Activated naive CD4-positive, alpha-beta T cell treated with anti-CD3 and anti-CD28 coated beads, Interleukin-2, amount 10 ng/mL, durations not matched to agents 7 days and 5 days (primary cell): ENCODE data around the gene COX19.
"Not testable (repeated sequence)": the region's sequence is repeated elsewhere in the genome, so short reads cannot be mapped to it uniquely, and the experiment has no call there.

Experiments used
- CTCF ChIA-PET: fragments of 350-600 bp; sonication (Branson Sonifier 250); formaldehyde crosslinking; loops from one replicate; lab custom pipeline; 2021; ENCODE audit warnings: antibody characterized with exemption; lab: Charles Lee
- DNase-seq: peaks from one replicate; pipeline ENCODE4 v3.0.0-alpha.2; 2020
- H3K27ac Mint-ChIP-seq: one replicate; pipeline ENCODE4 v1.8.0; 2021; ENCODE audit warnings: mild to moderate bottlenecking, moderate library complexity, mixed read lengths
- H3K27me3 Mint-ChIP-seq: one replicate; pipeline ENCODE4 v1.8.0; 2021; ENCODE audit warnings: mild to moderate bottlenecking, mixed read lengths
- H3K36me3 Mint-ChIP-seq: one replicate; pipeline ENCODE4 v1.8.0; 2021; ENCODE audit warnings: mixed read lengths
- H3K4me1 Mint-ChIP-seq: one replicate; pipeline ENCODE4 v1.8.0; 2021; ENCODE audit warnings: mixed read lengths
- H3K4me3 Mint-ChIP-seq: one replicate; pipeline ENCODE4 v1.8.0; 2021; ENCODE audit warnings: mild to moderate bottlenecking, moderate library complexity, mixed read lengths
- H3K9me3 Mint-ChIP-seq: one replicate; pipeline ENCODE4 v1.8.0; 2021; ENCODE audit warnings: mixed read lengths

The COX19 gene

GRCh38 chr7:1015196-1016121 lies 40.1 kb upstream of the COX19 start:
- H3K27ac Mint-ChIP-seq = no peak overlapping the region
- H3K4me3 Mint-ChIP-seq = no peak overlapping the region
- H3K4me1 Mint-ChIP-seq = peaks cover 15% of the 10 kb centered on the region
- CTCF ChIA-PET = no interaction called here
- no peak for DNase-seq
- no peaks in the 10 kb centered on the region for H3K27me3 Mint-ChIP-seq
- H3K9me3 Mint-ChIP-seq = peaks cover 2% of the 10 kb centered on the region
- H3K36me3 Mint-ChIP-seq = peaks cover 8% of the 10 kb centered on the region

GRCh38 chr7:1014681-1015080 lies 39.3 kb upstream of the COX19 start:
- H3K4me1 Mint-ChIP-seq = peaks cover 15% of the 10 kb centered on the region
- H3K36me3 Mint-ChIP-seq = peaks cover 8% of the 10 kb centered on the region
- H3K27me3 Mint-ChIP-seq = no peaks in the 10 kb centered on the region
- H3K27ac Mint-ChIP-seq = no peak overlapping the region
- no peak overlapping the region for H3K4me3 Mint-ChIP-seq
- no peak for DNase-seq
- CTCF ChIA-PET = no interaction called here
- peaks cover 2% of the 10 kb centered on the region for H3K9me3 Mint-ChIP-seq

DNA sequence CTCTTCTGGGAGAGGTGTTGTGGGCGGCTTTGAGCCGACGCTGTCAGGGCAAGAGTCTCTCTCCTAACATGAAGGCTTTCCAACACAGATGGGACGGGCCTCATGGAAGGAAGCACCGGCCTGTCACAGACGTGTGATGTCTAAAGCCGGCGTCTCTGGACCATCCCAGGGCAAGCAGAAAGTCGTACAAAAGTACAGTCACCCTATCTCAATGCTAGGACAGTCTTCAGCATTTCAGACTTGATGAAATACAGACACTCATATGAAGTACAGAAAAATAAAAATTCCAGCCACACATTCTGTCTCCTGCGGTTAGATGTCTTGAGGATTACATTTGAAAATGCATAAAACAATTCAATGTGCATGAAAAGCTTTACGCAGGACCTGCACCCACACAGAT lies 38.2 kb upstream of the COX19 start:
- Mint-ChIP-seq H3K27me3 (no peaks in the 10 kb centered on the region), H3K27ac (no peak overlapping the region), H3K9me3 (peaks cover 2% of the 10 kb centered on the region), H3K4me1 (peaks cover 15% of the 10 kb centered on the region), H3K4me3 (no peak overlapping the region), H3K36me3 (peaks cover 8% of the 10 kb centered on the region)
- CTCF ChIA-PET = no interaction called here
- DNase-seq = no peak

DNA sequence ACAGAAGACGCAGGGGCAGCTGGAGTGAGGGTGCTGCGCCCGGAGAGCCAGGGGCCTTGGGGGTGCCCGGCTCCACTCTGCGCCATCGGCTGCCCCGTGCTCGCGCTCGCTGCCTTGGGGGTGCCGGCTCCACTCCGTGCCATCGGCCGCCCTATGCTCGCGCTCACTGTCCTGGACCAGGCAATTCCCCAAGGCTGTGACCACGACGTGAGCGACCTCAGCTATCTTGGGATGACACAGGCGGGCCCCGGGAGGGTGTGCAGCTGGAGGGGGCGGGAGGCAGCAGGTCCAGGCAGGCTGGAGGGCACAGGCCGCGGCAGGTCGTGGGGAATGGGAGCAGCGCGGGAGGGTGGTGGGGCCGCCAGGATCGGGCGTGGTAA lies 37.4 kb upstream of the COX19 start:
- Mint-ChIP-seq H3K27me3 (no peaks in the 10 kb centered on the region), H3K27ac (no peak overlapping the region), H3K9me3 (peaks cover 2% of the 10 kb centered on the region), H3K4me1 (peaks cover 6% of the 10 kb centered on the region), H3K4me3 (no peak overlapping the region), H3K36me3 (peaks cover 1% of the 10 kb centered on the region)
- no peak for DNase-seq
- CTCF ChIA-PET = no interaction called here

- no peak overlapping the region for H3K27ac Mint-ChIP-seq
- peaks cover 6% of the 10 kb centered on the region for H3K4me1 Mint-ChIP-seq
- peaks cover 2% of the 10 kb centered on the region for H3K9me3 Mint-ChIP-seq
- H3K4me3 Mint-ChIP-seq = no peak overlapping the region
- CTCF ChIA-PET = interaction anchor here (0.5 kb wide), 1 partner anchor 19 kb away, joined by 3 read pairs; no protein-coding TSS in a partner anchor
- H3K27me3 Mint-ChIP-seq = no peaks in the 10 kb centered on the region
- peaks cover 1% of the 10 kb centered on the region for H3K36me3 Mint-ChIP-seq
- no peak for DNase-seq
These were observed 36.8 kb upstream of the COX19 start for GRCh38 chr7:1012004-1012715.

- DNase-seq = no peak
- peaks cover 2% of the 10 kb centered on the region for H3K9me3 Mint-ChIP-seq
- H3K27me3 Mint-ChIP-seq = no peaks in the 10 kb centered on the region
- peaks cover 1% of the 10 kb centered on the region for H3K36me3 Mint-ChIP-seq
- H3K4me1 Mint-ChIP-seq = peaks cover 6% of the 10 kb centered on the region
- CTCF ChIA-PET = interaction anchor here (0.5 kb wide), 1 partner anchor 18 kb away, joined by 3 read pairs; no protein-coding TSS in a partner anchor
- H3K4me3 Mint-ChIP-seq = no peak overlapping the region
- no peak overlapping the region for H3K27ac Mint-ChIP-seq
These were observed 36.1 kb upstream of the COX19 start for GRCh38 chr7:1011297-1012003.

DNA sequence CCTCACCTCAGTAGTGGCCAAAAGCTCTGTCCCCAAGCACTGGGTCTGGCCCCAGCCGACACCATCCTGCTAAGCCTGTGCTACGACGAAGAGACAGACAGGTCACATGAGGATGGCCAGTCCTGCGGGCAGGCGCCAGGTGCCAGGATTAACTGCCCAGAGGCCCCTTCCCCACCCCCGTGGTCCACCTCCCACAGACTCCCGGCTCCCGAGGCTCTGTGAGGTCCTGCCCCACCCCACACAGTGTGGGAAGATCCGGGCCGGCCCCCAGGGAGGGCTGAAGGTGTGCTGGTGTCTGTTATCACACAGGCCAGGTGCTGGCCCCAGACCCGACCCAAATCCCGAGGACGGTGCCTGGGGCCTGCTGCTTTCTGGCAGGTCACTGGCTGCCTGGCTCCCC lies 34.9 kb upstream of the COX19 start:
- Mint-ChIP-seq H3K9me3 (no peaks in the 10 kb centered on the region), H3K27ac (no peak overlapping the region), H3K27me3 (no peaks in the 10 kb centered on the region), H3K36me3 (peaks cover 1% of the 10 kb centered on the region), H3K4me3 (no peak overlapping the region), H3K4me1 (peaks cover 6% of the 10 kb centered on the region)
- no peak for DNase-seq
- CTCF ChIA-PET = no interaction called here

GRCh38 chr7:1009747-1010146 lies 34.4 kb upstream of the COX19 start:
- Mint-ChIP-seq H3K9me3 (no peaks in the 10 kb centered on the region), H3K27me3 (no peaks in the 10 kb centered on the region), H3K27ac (no peak overlapping the region), H3K4me1 (peaks cover 6% of the 10 kb centered on the region), H3K4me3 (no peak overlapping the region), H3K36me3 (peaks cover 1% of the 10 kb centered on the region)
- CTCF ChIA-PET = no interaction called here
- no peak for DNase-seq

DNA sequence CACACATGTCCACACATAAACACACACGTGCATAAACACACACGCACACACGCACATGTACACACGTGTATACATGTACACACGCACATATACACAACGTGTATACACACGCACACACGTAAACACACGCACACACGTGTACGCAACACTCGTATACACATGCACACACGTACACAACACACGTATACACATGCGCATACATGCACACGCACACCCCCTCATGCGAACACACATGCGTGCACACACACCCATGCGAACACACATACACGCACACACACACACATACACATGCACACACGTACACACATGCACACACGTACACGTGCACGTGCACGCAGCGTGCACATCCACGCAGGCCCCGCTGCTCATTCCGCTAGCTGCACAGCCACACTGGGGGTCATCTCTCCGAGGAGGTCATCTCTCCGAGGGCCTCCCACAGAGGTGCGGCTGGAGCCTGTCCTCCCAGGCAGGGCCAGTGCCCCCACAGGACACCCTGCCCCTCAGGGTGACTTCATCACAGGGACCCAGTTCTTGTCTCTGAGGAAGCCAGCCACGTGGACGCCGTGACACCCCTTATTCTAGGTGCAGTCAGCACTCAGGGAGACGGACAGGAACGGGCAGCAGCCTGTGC lies 33.5 kb upstream of the COX19 start:
- Mint-ChIP-seq H3K9me3 (no peaks in the 10 kb centered on the region), H3K4me1 (peaks cover 6% of the 10 kb centered on the region), H3K27ac (no peak overlapping the region), H3K27me3 (no peaks in the 10 kb centered on the region), H3K4me3 (no peak overlapping the region), H3K36me3 (peaks cover 1% of the 10 kb centered on the region)
- no peak for DNase-seq
- CTCF ChIA-PET = interaction anchor here (2.8 kb wide), 1 partner anchor 16 kb away, joined by 8 read pairs; no protein-coding TSS in a partner anchor

DNA sequence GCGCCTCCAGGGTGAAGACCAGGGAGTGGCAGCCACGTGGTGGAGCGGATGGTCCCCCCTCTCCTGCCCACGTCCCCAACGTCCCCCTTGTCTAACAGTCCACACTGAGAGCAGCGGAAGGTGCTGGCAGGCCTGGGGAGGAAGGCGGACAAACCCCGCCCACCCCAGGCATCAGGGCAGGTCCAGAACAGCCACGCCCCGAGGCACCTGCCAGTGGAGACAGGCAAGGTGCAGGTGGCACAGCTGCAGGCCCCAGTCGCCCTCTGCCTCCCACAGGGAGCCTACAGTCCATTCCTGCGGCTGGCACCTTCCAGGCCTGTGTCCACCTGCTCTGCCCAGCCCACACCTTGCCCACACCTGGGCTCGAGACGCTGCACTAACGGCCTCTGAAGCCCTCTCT lies 32.6 kb upstream of the COX19 start:
- no peak for DNase-seq
- peaks cover 1% of the 10 kb centered on the region for H3K36me3 Mint-ChIP-seq
- CTCF ChIA-PET = interaction anchor here (2.8 kb wide), 1 partner anchor 15 kb away, joined by 8 read pairs; no protein-coding TSS in a partner anchor
- H3K4me1 Mint-ChIP-seq = peaks cover 6% of the 10 kb centered on the region
- no peak overlapping the region for H3K4me3 Mint-ChIP-seq
- no peaks in the 10 kb centered on the region for H3K9me3 Mint-ChIP-seq
- no peak overlapping the region for H3K27ac Mint-ChIP-seq
- H3K27me3 Mint-ChIP-seq = no peaks in the 10 kb centered on the region

- Mint-ChIP-seq H3K4me3 (no peak overlapping the region), H3K27ac (no peak overlapping the region), H3K36me3 (peaks cover 1% of the 10 kb centered on the region), H3K9me3 (no peaks in the 10 kb centered on the region), H3K4me1 (no peaks in the 10 kb centered on the region), H3K27me3 (no peaks in the 10 kb centered on the region)
- no peak for DNase-seq
- CTCF ChIA-PET = interaction anchor here (1.4 kb wide), 1 partner anchor 12 kb away, joined by 5 read pairs; no protein-coding TSS in a partner anchor
These were observed 30.0 kb upstream of the COX19 start for GRCh38 chr7:1005303-1005702.

DNA sequence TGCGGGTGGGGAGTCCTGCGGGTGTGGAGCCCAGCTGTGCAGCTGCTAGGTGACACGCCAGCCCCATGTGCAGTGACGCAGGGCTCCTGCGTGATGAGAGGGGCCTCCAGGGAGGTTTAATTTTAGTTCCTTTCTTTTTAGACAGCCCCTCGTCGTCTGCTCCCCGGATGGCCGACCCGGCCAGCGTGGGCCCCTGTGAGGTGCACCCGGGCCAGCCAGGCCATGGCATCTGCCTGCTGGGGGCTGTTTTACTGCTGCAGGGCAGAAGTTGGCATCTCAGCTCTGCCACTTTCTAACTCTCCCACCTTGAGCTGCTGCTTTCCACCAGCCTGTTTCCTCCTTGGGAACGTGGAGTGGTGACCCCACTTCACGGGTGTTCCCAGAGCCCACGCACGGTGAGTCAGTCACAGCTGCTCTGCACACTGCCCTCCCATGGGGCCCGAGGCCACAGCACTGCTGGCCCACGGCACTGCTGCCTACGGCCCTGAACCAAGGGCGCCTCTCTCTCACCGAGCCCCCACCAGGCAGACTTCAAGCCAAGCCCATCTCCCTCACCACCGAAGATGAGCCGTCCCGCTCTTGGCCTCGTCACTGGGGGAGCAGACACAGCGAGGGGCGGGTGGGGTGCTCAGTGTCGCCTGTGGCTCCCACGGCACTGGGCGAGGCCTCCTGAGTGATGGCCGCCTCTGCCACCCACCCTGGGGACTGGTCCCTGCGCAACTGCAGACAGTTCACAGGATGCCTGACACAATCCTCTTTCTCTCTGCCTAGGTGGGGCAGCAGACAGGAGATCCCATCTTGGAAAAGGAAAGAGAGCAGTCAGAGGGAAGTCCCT lies 28.9 kb upstream of the COX19 start:
- Mint-ChIP-seq H3K9me3 (no peaks in the 10 kb centered on the region), H3K36me3 (peaks cover 1% of the 10 kb centered on the region), H3K4me1 (no peaks in the 10 kb centered on the region), H3K4me3 (no peak overlapping the region), H3K27ac (no peak overlapping the region), H3K27me3 (no peaks in the 10 kb centered on the region)
- DNase-seq = no peak
- CTCF ChIA-PET = interaction anchor here (1.4 kb wide), 1 partner anchor 11 kb away, joined by 5 read pairs; no protein-coding TSS in a partner anchor

DNA sequence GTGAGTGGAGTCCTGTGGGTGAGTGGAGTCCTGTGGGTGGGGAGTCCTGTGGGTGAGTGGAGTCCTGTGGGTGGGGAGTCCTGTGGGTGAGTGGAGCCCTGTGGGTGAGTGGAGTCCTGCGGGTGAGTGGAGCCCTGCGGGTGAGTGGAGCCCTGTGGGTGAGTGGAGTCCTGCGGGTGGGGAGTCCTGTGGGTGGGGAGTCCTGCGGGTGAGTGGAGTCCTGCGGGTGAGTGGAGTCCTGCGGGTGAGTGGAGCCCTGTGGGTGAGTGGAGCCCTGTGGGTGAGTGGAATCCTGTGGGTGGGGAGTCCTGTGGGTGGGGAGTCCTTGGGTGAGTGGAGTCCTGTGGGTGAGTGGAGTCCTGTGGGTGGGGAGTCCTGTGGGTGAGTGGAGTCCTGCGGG lies 27.1 kb upstream of the COX19 start:
- CTCF ChIA-PET, H3K36me3 Mint-ChIP-seq, H3K9me3 Mint-ChIP-seq, H3K4me3 Mint-ChIP-seq, H3K27ac Mint-ChIP-seq, H3K4me1 Mint-ChIP-seq, H3K27me3 Mint-ChIP-seq, DNase-seq: not testable (repeated sequence)
